Parathyroid adenoma (tissue), 2 donors: ENCODE data around the gene SOCS6.

Experiments used
- H2AFZ ChIP-seq: fragments of 300-600 bp; sonication (generic); one replicate; pipeline ENCODE4 v1.7.0; 2017; ENCODE audit warnings: antibody characterized with exemption, mild to moderate bottlenecking
- H3K27ac ChIP-seq: fragments of 300-600 bp; sonication (generic); one replicate; pipeline ENCODE4 v1.7.0; 2017
- H3K27me3 ChIP-seq: fragments of 300-600 bp; sonication (generic); one replicate; pipeline ENCODE4 v1.7.0; 2017; ENCODE audit warnings: low read length; ENCODE audit not compliant: control insufficient read depth, insufficient read depth
- H3K36me3 ChIP-seq: fragments of 300-600 bp; sonication (generic); one replicate; pipeline ENCODE4 v1.7.0; 2017; ENCODE audit warnings: low read length; ENCODE audit not compliant: control insufficient read depth, insufficient read depth
- H3K4me1 ChIP-seq: fragments of 300-600 bp; sonication (generic); one replicate; pipeline ENCODE4 v1.7.0; 2017; ENCODE audit warnings: control low read depth
- H3K4me2 ChIP-seq: fragments of 300-600 bp; sonication (generic); one replicate; pipeline ENCODE4 v1.7.0; 2017; ENCODE audit warnings: low read length
- H3K4me3 ChIP-seq: fragments of 300-600 bp; sonication (generic); one replicate; pipeline ENCODE4 v1.7.0; 2017; ENCODE audit warnings: low read depth, low read length
- H3K79me2 ChIP-seq: fragments of 300-600 bp; sonication (generic); one replicate; pipeline ENCODE4 v1.7.0; 2017; ENCODE audit warnings: control low read depth
- H3K9ac ChIP-seq: fragments of 300-600 bp; sonication (generic); one replicate; pipeline ENCODE4 v1.7.0; 2017; ENCODE audit warnings: mild to moderate bottlenecking
- H3K9me3 ChIP-seq: fragments of 300-600 bp; sonication (generic); one replicate; pipeline ENCODE4 v1.7.0; 2017; ENCODE audit warnings: low read length; ENCODE audit not compliant: control insufficient read depth
- TF ChIP-seq, protein P1 (sequence below): fragments of 300-600 bp; sonication (generic); IDR thresholded peaks from one replicate; pipeline ENCODE4 v1.7.0; 2017; ENCODE audit warnings: antibody characterized with exemption, mild to moderate bottlenecking
- donor health status: primary hyperparathyroidism.

SOCS6 gene

DNA sequence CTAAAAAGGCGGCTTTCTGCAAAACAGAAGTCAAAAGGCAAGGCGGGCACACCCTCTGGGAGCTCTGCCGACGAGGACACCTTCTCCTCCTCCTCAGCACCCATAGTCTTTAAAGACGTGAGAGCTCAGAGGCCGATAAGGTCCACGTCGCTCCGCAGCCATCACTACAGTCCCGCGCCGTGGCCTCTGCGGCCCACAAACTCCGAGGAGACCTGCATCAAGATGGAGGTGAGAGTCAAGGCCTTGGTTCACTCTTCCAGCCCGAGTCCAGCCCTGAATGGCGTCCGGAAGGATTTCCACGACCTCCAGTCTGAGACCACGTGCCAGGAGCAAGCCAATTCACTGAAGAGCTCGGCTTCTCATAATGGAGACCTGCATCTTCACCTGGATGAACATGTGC, 36.1 kb downstream of the SOCS6 start:
- Histone ChIP-seq H3K79me2 (peaks cover 17% of the 10 kb centered on the region), H3K27ac (no peak overlapping the region)
- TF ChIP-seq, protein P1, sequence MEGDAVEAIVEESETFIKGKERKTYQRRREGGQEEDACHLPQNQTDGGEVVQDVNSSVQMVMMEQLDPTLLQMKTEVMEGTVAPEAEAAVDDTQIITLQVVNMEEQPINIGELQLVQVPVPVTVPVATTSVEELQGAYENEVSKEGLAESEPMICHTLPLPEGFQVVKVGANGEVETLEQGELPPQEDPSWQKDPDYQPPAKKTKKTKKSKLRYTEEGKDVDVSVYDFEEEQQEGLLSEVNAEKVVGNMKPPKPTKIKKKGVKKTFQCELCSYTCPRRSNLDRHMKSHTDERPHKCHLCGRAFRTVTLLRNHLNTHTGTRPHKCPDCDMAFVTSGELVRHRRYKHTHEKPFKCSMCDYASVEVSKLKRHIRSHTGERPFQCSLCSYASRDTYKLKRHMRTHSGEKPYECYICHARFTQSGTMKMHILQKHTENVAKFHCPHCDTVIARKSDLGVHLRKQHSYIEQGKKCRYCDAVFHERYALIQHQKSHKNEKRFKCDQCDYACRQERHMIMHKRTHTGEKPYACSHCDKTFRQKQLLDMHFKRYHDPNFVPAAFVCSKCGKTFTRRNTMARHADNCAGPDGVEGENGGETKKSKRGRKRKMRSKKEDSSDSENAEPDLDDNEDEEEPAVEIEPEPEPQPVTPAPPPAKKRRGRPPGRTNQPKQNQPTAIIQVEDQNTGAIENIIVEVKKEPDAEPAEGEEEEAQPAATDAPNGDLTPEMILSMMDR, result no peak

DNA sequence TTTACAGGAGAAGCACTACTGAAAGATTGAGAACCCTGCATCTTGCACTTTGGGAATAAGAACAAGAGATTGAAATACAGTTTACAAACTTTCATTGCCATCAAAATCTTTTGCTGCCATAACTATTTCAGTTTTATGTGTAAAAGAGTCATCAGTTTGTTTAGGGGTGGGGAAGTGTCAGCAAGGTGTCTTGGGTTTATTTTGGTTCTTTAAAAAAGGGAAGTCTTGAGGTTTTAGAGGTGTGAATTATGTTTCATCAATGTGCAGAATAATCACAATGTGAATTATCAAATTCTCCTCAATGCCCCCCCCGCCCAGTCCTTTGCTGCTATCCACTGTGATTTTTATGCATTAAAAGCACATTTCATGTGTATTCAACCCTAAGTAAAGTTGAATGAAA, 37.4 kb downstream of the SOCS6 start:
- H3K4me3 ChIP-seq, result no peak overlapping the region
- H2AFZ ChIP-seq, result no peak overlapping the region
- no peaks in the 10 kb centered on the region for H3K36me3 ChIP-seq
- H3K27ac ChIP-seq, result no peak overlapping the region
- no peaks in the 10 kb centered on the region for H3K9me3 ChIP-seq
- no peak overlapping the region for H3K4me2 ChIP-seq
- TF ChIP-seq, protein P1, result no peak
- H3K79me2 ChIP-seq, result peaks cover 13% of the 10 kb centered on the region
- no peaks in the 10 kb centered on the region for H3K27me3 ChIP-seq
- peaks cover 11% of the 10 kb centered on the region for H3K4me1 ChIP-seq
- no peak overlapping the region for H3K9ac ChIP-seq

More for the DNA sequence above, 36.1 kb downstream of the SOCS6 start:
- no peak overlapping the region for H2AFZ ChIP-seq
- H3K4me1 ChIP-seq, result peaks cover 11% of the 10 kb centered on the region
- H3K9ac ChIP-seq, result no peak overlapping the region
- no peaks in the 10 kb centered on the region for H3K27me3 ChIP-seq
- H3K9me3 ChIP-seq, result no peaks in the 10 kb centered on the region
- no peak overlapping the region for H3K4me3 ChIP-seq
- no peak overlapping the region for H3K4me2 ChIP-seq
- no peaks in the 10 kb centered on the region for H3K36me3 ChIP-seq

DNA sequence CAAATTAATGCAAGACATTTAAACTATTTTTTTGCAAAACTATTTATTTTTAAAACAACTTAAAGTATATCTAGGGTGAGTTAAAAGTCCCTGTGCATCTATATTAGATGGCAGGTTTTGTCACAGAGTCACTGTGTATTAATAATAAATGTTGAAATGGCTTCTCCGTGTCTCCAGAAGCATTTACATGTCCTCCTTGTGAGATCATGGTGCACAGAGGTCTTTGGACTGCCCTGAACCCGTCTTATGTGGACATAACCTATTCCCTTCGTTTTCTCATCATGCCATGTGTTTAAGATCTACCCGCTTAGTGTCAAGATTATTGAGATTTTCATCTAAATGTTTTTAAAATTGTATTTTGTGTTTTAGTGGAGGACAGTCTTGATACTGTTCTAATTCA, 39.3 kb downstream of the SOCS6 start:
- no peak overlapping the region for H3K9ac ChIP-seq
- no peak overlapping the region for H3K4me3 ChIP-seq
- H3K79me2 ChIP-seq, result peaks cover 12% of the 10 kb centered on the region
- H3K4me2 ChIP-seq, result no peak overlapping the region
- no peak overlapping the region for H2AFZ ChIP-seq
- H3K27me3 ChIP-seq, result no peaks in the 10 kb centered on the region
- no peaks in the 10 kb centered on the region for H3K9me3 ChIP-seq
- peaks cover 6% of the 10 kb centered on the region for H3K4me1 ChIP-seq
- H3K36me3 ChIP-seq, result no peaks in the 10 kb centered on the region
- TF ChIP-seq, protein P1, result no peak
- H3K27ac ChIP-seq, result no peak overlapping the region

DNA sequence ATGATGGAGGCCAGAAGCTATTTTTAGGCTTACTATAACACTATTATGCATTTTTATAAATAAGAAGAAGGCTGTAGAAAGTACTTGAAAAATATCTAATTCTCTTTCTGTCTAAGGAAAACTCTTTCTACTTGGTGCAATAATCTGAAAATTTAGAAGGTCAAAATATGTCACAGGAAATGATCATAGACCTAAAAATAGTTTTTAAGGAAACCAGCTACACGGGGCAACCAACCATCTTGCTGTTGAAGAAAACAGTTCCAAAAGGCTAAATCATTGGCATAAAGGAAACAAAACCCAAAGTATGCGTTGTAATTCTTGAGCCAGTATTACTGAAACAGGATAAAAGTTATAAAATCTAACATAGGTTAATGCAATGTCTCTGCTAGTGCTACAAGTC, 40.2 kb downstream of the SOCS6 start:
- Histone ChIP-seq H3K79me2 (peaks cover 12% of the 10 kb centered on the region), H3K36me3 (no peaks in the 10 kb centered on the region), H3K9me3 (no peaks in the 10 kb centered on the region)

DNA sequence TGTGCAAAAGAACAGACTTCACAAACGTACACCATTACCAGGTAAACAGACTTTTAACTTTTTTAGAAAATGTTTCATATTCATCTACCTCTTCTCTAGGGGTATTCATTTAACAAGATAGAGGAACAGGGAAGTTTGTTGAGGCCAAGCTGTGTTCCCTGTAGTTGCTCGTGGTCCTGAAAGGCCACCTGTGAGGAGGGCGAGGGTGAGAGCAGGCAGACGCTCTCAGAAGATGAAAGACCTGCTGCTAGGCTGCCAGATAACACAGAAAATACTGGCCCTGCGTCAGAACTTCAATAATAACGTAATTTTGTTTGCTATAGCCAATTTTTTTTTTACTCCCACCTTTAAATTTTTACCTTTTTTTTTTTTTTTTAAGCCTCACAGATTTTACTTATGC, 42.0 kb downstream of the SOCS6 start:
- no peak overlapping the region for H3K27ac ChIP-seq
- no peaks in the 10 kb centered on the region for H3K27me3 ChIP-seq
- no peaks in the 10 kb centered on the region for H3K9me3 ChIP-seq
- no peaks in the 10 kb centered on the region for H3K4me1 ChIP-seq
- no peak overlapping the region for H2AFZ ChIP-seq
- H3K79me2 ChIP-seq, result peaks cover under 1% of the 10 kb centered on the region
- no peak overlapping the region for H3K9ac ChIP-seq
- H3K36me3 ChIP-seq, result no peaks in the 10 kb centered on the region
- H3K4me2 ChIP-seq, result no peak overlapping the region
- TF ChIP-seq, protein P1, result no peak
- no peak overlapping the region for H3K4me3 ChIP-seq

More for the DNA sequence above, 40.2 kb downstream of the SOCS6 start:
- Histone ChIP-seq H3K4me1 (no peaks in the 10 kb centered on the region), H3K4me3 (no peak overlapping the region), H3K27me3 (no peaks in the 10 kb centered on the region), H3K27ac (no peak overlapping the region), H3K9ac (no peak overlapping the region), H2AFZ (no peak overlapping the region), H3K4me2 (no peak overlapping the region)
- TF ChIP-seq, protein P1, result no peak
